Forelimb muscle (tissue), 1 donor: ENCODE data around the gene PTPRC. TPM values are rescaled to one million over a fixed set of nuclear protein-coding genes. Genes with fewer than 3 reads are reported as not detected.

ENCODE experiments used
- DNase-seq: peaks from one replicate; pipeline ENCODE4 v3.0.0-alpha.2; 2013; ENCODE audit warnings: low read depth
- polyA plus RNA-seq: library from polyadenylated mRNA; unstranded; fragments of 120-200 nt; gene quantifications from one replicate; pipeline ENCODE4 v1.2.1, GENCODE V29; 2013; ENCODE audit not compliant: insufficient read length

The PTPRC gene
- polyA plus RNA-seq, 1 donor = 5.0 TPM

DNA sequence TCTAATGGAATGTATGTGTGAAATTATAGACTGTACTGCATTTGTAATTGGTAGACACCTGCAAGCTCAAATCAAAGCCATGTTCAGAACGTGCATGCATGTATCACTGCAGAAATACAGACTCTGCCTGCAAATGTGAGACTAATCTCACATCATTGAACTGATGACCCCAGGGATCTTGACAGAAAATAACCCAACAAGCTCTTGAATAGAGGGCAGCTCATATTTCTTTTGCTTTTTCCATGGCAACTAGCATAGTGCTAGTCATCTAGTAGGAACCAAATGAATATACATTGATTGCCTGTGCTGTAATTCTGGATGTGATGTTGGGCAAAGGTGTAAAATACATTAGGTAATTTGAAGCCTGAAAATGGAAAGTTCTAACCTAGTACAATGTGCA, 62.4 kb downstream of the PTPRC start:
- no peak for DNase-seq

DNA sequence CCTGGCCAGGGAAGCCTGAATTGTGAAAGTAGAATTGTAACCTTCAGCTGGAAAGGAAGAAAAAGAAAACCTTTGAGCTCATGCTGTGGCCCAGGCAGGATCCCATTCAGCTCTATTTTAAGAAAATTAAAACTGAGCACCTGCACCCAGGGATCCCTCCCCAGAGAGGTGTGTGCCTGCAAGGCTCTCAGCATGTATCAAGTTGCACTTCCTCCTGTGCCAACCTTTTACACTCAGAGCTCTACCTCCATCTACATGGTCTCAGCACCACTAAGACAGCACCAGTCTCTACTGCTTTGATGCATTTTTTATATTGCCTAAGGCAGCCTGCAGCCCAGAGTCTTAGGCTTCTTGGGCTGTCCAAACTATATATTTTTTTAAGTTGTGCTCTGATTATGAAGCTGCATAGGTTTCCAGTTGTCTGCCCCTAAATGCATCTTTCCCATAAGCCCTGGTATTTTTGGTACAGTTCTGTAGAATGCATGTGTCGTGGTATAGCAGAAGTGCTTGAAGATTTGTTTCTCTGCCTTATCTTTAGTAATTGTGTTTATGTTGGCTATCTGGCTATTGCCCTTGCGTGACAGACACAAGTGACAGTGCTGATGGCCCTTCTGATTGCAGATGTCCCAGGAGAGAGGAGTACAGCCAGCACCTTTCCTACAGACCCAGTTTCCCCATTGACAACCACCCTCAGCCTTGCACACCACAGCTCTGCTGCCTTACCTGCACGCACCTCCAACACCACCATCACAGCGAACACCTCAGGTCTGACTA, 63.1 kb downstream of the PTPRC start:
- DNase-seq = no peak

DNA sequence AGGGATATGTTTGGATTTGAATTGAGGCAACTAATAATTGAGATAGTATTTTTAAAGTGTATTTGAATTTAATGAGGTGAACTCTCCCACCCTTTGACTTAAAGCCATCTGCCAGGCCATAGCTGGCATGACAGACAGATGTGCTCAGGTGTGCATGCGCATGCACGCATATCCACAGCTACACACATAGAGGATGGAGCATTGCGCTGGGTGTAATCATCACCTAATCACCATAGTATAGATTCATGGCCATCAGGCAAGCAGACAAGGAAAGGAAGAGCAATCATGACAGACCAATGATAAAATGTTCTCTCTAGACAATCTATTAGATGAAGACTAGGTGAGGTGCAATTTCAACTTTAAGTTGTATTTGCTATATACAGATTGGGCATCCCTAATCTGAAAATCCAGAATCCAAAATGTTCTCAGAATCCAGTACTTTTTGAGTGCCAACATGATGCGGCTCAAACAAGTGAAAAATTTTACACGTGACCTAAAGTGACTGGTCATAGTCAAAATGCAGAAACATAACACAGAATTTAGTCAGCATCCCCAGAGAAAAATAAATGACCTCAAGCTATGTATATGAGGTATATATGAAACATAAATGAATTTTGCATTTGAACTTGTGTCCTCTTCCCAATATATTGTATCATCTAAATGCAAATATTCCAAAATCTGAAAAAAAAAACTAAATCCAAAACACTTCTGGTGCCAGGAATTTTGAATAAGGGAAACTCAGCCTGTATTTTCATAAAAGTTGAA, 70.1 kb downstream of the PTPRC start:
- no peak for DNase-seq

DNA sequence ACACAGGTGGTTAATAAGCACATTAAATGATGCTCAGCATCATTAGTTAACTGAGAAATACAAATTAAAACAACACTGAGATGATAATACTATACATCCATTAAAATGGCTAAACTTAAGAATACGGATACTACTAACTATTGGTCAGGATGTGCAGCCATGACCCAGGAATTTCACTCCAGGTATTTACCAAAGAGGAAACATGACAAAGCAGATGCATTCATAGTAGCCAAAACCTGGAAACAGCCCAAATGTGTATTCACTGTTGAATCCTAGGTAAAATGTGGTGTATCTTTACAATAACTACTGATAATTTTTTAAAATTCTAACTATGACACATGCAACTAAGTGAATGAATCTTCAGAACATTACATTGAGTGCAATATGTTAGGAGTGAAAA, 73.0 kb downstream of the PTPRC start:
- no peak for DNase-seq

DNA sequence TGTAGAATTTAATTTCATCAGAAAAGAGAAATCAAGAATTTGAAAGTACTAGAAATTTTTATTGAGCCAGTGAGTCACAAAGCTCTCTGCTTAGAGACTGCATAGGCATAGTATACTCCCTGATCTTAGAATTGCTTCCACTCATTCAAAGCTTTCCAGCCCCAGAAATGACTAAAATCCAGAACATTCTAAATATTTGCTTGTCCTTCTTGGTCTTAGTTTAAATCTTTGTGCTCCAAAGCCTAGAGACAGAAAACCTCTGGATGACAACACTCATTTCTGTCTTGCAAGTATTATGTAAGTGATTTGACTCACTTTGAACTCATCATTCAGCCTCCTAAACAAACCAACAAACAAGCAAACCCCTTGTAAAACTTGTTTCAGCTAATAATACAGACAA, 74.2 kb downstream of the PTPRC start:
- no peak for DNase-seq

DNA sequence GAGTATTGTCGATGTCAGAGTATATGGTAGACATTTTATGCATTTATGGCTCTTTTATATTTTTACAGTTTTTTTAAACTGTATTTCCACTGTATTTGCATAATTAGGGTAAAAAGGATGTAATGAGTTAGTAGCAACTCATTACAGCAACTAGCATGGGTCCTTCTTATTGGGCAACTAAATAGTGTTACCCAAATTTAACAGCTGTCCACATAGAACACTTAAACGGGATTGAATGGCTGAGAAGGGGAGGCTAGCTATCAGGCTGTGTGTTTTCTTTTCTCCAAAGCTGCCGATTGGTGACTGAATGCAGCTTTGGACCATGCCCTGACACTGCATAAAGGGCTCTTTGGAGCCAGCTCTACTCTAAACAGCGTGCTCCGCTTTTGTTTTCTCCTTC, 75.4 kb downstream of the PTPRC start:
- no peak for DNase-seq

DNA sequence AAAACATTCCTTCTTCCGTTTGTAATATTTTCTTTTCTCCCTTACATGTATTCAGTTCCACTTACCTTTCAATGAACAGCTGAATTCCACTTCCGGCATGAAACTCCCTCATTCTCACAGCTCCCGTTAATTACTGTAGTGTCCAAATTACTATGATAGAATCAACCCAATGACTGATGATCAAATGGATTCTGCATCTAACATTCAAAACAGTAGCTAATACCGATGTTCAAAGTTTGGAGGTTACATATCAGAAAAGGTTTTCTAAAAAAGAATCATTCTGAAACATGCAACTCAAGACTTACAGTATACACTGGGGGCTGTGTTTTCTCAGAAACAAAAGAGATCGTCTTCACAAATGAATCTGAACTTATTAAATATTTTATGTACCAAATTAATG, 77.2 kb downstream of the PTPRC start:
- DNase-seq = no peak

DNA sequence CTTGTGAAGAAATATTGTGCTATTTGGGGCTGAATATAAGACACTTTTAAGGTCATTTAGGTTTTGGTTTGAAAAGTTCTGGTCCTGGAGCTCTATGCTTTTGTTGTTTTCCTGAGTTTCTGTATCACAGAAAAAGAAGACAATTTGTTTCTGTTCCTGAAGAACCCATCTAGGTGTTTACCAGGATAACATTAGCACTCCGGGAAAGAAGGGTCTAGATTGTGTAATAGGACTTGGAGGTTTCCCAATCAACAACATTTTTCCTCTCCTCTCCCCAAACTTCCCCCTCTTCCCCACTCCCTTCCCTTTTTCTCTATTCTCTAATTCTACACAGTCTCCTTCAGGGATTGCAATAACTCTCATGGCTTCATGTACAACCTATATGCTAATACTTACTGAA, 78.7 kb downstream of the PTPRC start:
- DNase-seq = no peak

DNA sequence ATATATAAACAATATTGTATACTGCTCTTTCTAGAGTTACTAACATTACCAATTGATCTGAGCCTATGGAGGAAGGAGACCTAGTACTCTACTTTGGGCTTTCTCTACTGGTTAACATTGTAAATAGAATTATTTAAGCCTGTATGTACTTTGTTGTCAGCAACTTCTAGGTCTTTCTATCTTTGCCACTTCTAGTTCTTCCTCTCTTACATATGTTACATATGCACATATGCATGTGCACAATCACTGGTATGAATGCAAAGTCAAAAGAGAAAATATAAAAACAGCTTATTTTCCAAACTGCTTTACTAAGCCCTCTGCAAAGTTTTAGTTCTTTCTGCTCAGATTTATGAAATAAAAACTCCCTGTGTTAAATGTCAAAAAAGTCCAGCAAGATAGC, 84.3 kb downstream of the PTPRC start:
- no peak for DNase-seq

DNA sequence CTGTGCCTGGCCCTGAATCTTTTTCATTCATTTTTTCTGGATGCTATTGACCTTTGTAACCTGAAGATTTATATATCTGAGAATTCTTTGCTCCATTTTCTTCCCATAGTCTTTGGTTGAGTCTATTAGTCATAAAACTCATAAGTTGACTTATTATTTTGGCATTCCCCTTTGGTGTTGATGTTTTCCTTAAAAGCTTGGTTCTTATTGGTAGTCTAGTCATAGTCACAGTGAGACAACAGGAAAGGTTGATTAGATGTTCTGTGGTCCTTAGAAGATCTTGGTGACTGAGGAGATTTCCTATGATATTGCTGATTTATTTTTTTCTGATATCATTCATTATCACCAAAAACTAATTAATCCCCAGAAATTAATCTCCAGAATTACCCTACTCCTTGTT, 86.2 kb downstream of the PTPRC start:
- no peak for DNase-seq

DNA sequence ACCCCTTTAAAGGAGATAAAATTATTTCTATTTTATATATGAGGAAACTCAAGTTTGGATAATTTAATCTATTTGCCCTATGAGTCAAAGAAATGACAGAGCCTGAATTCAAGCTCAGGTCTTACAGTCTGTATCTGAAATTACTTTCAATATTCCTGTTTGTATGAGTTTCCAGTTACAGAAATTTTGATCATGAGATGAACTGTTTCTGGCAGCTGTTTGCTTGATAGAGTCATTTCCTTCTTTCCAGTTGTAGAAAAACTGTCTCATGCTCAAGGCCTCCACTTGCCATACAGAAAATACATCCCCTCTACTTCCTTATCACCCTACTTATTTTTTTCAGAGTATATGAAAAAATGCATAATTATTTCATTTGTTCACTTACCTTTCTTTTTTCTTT, 87.6 kb downstream of the PTPRC start:
- no peak for DNase-seq

DNA sequence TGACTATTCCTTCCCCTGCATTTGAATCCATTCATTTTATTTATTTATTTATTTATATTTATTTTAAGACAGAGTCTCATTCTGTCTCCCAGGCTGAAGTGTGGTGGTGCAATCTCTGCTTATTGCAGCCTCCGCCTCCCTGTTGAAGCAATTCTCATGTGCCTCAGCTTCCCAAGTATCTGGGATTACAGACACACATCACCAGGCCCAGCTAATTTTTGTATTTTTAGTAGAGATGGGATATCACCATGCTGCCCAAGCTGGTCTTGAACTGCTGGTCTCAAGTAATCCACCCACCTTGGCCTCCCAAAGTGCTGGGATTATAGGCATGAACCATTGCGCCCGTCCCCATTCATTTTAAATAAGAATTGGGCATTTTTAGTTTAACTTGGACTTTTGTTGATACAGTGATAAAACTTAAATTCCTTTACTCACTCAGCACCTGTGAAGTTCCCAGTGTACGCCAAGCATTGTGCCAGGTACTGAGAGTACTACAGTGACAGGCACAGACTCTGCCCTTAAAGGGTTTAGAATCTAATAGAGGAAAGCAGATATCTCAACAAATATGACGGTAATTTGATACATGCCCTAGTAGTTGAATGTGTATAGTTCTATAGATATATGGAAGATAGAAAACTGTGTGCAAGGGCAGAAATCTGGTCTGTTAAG, 90.5 kb downstream of the PTPRC start:
- DNase-seq = no peak

DNA sequence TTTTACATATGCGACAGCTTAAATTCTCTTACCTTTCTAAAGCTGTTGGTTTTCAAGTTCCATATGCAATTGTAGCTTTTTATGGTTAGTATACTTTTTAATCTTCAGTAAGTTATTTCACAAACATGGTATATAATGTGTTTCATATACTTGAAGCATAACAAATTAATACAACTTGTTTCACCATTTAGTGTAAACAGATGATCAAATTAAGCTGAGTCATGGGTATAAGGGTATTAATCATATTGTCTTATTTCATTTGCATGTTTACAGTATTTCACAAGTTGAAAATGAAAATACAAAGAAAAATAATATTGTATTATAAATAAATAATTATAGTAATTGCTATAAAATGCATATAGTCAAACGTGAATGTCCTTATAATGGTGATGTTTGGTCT, 92.1 kb downstream of the PTPRC start:
- DNase-seq = no peak

DNA sequence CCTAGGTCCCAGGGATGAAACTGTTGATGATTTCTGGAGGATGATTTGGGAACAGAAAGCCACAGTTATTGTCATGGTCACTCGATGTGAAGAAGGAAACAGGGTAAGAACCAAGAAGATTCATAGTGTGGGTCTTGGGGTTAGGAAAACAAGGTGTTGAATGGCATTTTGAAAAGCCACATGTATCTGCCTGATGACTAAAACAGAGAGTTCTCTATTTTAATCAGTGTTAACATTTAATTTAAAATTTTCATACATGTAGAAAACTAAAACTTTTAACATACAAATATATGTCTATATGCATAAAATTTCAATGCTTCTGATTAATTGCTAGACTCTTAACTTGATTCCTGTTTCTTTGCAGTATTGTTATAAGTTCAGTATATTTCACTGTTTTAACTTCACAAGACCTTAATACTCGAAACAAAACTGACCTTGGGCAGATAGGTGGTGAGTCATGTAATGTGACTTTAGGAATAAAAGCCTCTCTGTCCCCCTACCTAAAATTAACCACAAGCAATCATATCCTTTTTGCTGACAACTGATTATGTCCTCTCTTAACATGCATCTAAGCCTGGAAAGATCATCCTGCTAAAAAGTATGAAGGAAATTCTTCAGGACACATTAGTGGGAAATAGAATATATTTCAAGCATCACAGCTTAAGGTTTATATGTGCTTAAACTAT, 95.6 kb downstream of the PTPRC start:
- no peak for DNase-seq

DNA sequence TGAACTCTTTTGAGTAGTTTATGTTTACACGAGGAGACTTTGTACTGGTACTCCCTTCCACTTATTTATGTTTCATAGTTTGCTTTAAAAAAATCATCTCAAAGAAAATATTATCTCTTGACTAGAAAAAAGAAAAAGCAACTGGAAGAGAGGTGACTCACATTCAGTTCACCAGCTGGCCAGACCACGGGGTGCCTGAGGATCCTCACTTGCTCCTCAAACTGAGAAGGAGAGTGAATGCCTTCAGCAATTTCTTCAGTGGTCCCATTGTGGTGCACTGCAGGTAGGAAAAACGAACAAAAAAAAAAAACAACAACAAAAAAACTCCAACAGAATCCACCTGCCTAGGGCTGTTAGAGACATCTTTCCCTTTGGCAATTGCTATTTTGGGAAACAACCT, 102.9 kb downstream of the PTPRC start:
- DNase-seq = no peak

DNA sequence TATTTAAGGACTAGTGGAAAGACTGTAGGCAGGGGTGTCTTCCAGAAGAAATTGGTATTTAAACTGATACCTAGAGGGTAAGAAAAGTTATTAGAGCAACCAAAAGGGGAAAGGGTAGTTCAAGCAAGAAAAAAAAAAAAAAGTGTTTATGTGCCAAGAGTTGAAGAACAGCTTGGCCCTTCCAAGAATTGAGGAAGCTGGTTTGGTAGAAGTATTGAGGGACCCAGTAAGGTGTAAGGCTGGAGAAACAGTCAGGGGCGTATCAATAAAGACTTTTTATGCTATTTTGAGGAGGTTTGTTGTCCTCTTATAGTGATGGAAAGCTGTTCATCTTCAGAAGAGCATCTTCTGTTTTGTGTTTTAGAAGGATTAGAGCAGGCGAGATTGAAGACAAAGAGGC, 108.3 kb downstream of the PTPRC start:
- no peak for DNase-seq

DNA sequence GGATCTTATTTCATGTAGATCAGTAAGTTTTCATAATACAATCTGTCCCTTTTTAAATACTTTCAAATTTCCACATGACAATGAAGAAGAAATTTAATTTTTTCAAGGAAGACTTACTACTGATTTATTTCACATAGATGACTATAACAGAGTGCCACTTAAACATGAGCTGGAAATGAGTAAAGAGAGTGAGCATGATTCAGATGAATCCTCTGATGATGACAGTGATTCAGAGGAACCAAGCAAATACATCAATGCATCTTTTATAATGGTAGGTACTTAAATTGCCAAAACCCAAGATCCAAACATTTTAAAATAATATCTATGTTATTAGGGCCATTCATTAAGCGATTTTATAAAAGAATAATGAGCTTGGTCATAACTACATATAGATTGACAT, 110.4 kb downstream of the PTPRC start:
- no peak for DNase-seq

DNA sequence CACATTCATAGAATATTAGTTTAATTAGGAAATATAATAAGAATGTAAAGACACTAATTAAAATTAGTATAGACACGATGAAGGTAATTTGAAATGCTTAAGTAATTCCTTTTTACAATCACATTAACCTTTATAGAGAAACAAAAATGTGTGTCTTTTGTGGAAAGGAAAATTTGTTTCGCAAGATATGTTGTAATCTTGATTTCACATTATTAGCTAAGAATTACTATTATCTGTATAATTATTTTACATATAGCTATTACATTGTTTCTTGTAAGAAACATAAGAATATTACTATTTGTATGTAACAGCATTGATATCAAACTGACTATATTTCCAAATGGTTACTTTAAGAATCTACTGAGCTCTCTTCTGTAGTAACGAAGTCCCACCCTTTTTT, 111.2 kb downstream of the PTPRC start:
- DNase-seq = no peak

DNA sequence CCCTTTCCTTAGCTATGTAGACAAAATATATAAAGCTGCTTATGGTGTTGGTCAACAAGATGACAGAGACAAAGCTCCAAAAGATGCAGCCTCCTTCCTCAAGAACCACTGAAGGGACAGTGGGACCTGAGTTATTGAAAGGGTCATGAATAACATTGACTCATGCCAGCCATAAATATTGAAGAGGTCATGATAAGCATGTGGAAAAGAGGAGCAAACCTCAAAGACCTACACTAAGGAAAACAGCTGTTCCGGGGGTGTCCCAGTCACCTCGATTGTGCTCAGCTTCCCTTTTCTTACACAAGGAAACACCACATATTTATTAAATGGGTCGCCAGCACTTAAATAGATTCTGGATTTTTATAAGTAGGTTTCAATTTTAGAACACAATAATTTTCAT, 112.9 kb downstream of the PTPRC start:
- DNase-seq = no peak

DNA sequence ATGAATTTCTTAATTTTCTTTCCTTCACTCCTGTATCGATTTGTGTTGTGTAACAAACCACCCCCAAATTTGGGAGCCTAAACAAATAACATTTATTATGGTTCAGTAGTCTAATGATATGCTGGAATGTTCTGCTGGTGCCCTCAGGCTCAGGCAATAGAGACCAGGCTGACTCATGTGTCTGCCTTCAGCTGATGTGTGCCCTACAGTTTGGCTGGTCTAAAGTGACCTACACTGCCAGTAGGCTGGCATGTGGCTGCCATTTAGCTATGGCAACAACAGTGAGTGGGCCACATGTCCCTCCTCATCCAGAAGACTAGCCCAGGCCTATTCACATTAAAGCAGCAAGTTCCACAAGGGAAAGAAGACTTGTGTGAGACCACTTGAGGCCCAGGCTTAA, 115.8 kb downstream of the PTPRC start:
- no peak for DNase-seq

DNA sequence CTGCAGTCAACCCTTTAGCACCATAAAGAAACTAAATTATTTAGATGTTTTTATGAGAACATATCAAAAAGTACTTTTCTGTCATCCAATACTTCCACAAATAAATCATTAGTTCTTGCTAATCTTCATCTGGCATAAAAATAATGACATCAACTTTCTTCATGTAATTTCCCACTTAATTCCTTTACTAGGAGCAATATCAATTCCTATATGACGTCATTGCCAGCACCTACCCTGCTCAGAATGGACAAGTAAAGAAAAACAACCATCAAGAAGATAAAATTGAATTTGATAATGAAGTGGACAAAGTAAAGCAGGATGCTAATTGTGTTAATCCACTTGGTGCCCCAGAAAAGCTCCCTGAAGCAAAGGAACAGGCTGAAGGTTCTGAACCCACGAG, 116.9 kb downstream of the PTPRC start:
- DNase-seq = no peak

DNA sequence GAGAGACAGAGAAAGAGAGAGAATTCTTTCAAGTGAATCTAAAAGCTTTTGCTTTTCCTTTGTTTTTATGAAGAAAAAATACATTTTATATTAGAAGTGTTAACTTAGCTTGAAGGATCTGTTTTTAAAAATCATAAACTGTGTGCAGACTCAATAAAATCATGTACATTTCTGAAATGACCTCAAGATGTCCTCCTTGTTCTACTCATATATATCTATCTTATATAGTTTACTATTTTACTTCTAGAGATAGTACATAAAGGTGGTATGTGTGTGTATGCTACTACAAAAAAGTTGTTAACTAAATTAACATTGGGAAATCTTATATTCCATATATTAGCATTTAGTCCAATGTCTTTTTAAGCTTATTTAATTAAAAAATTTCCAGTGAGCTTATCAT, 117.6 kb downstream of the PTPRC start:
- no peak for DNase-seq
